HG02943 (cell line): ENCODE measurements around the gene THYN1.
A peak's percentile ranks its signal among the peaks of the same experiment; 100 is the strongest.

Experiments
- ATAC-seq: cut with Tn5 transposase; IDR thresholded peaks from one replicate; pipeline ENCODE4 v1.9.1; 2021; ENCODE audit warnings: mild to moderate bottlenecking, low read depth, moderate library complexity; ENCODE audit not compliant: unreplicated experiment

The THYN1 gene

DNA sequence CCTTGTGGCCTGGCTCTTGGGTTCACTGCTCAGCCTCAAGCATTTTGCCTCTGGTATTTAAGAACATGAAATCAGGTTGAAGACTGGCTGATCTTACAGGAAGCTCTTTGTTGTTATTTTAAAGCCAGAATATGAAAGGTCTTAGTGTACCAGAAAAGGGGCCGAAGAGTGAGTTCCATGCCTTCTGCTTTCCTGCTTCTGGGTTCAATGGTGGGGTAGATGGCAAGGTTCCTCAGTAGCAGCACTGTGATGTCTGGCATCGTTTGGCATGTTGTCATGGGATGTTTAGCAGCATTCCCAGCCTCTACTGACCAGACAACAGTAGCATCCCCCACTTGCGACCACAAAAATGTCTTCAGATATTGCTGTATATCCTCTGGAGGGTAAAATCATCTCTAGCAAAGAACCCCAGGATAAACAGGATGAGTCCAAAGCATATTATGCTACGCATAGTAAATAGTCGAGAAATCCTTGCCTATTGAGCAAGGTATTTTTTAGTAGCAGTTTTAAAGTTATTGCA lies 26.3 kb downstream of the THYN1 start:
- ATAC-seq = no peak

DNA sequence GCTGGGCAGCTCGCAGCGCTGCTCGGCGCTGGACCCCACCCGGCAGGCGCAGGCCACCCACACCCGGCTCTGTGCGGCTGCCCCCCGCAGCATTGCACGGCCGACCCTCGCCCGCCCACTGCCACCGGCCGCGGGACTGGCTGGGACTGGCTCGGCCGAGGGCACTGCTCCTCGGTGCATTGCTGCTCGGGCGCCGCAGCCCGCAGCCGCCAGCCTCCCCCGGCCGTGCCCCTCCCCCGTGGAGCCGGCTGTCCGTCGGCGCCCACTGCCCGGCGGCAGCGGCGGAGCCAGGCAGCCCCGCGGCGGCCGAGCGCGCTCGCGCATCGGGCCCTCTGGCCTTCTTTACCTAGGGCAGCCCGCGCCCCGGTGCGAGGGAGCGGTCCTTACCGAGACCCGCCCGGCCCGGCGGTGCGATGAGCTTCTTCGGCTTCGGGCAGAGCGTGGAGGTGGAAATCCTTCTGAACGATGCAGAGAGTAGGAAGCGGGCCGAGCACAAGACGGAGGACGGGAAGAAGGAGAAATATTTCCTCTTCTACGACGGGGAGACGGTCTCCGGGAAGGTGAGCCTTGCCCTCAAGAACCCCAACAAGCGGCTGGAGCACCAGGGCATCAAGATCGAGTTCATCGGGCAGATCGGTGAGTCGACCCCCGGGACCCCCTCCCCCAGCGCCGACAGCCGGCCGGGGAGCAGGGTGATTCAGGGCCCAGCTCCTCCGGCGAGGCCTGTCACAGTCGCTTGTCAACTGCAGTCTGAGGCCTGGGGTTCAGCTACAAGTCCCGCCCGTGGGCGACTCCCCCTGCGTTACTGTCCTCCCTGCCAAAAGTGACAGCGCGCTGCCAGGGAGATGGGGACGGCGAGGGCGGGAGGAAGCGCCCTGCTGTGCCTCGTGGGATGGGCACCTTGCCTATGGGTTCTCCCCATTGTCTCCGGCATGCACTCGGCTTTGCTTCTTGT lies 28.2 kb downstream of the THYN1 start:
- ATAC-seq = peak; percentile 13

DNA sequence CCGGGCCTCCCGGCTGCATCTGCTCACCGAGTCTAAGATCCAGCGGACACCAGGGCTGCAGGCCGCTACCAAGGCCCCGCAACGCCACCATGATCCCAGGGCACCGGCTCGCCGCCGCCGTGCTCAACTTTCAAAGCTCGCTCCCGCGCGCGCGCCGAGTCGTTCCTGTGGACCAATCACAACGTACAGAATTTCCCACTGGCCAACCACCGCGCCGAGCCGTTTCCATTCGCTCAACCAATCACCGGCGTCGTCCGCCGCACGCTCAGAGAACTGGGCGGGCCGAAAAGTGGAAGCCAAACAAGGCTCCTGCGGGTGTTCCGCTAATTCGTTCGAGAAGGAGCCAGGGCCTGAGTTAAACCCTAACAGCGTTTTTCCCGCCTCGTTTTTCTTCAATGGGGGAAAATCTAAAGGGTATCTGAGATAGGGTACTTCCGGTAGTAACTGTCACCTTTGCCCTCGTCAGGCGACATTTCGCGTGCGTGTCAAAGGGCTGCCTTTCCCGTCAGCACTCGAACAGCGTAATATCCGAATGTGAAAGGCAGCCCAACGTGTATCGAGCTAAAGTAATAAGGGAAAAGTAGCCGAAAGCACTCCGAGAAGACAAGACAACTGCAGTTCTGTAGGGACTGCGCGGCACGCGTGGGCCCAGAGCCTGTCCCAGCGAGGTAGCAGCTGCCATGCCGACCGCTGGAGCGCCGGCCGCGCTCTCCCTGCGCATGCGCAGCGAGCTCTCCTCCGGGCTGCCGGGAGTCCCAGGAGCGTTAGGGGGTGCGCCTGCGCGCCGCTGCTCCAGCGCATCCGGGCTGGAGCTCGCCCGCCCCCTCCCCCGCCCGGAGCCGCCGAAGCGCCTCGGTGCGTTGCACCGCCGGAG lies 29.1 kb downstream of the THYN1 start, which contains the start of the genes NCAPD3 and VPS26B:
TSS of gene NCAPD3 (minus strand) at position 132 of the 874 bp plus-strand sequence. CDS start at position 91, 41 bp downstream.
TSS of gene VPS26B (plus strand) at position 836 of the 874 bp plus-strand sequence. CDS start 452 bp downstream, outside the sequence.
- peak; percentile 75 for ATAC-seq

DNA sequence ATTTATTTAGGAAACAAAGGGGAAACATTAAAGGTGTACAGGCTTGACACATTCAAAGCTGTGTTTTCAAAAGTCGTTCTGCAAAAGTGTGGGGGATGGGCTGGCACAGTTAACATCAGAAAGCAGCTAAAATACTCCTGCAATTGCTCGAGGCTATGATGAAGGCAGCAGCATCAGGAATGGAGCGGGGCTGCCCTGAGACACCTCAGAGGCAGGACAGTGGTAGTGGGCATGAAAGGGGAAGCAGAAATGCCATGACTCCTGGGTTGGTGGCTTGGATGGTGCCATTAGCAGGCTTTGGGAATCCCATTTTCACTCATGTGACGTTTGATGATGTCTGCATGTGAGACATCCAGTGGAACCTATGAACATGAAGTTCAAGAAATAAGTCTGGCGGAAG lies 30.0 kb downstream of the THYN1 start:
- ATAC-seq = no peak

- ATAC-seq = no peak
Measured at GRCh38 chr11:134216816-134217215, 36.3 kb downstream of the THYN1 start.

GRCh38 chr11:134215836-134216235 lies 37.3 kb downstream of the THYN1 start:
- no peak for ATAC-seq

DNA sequence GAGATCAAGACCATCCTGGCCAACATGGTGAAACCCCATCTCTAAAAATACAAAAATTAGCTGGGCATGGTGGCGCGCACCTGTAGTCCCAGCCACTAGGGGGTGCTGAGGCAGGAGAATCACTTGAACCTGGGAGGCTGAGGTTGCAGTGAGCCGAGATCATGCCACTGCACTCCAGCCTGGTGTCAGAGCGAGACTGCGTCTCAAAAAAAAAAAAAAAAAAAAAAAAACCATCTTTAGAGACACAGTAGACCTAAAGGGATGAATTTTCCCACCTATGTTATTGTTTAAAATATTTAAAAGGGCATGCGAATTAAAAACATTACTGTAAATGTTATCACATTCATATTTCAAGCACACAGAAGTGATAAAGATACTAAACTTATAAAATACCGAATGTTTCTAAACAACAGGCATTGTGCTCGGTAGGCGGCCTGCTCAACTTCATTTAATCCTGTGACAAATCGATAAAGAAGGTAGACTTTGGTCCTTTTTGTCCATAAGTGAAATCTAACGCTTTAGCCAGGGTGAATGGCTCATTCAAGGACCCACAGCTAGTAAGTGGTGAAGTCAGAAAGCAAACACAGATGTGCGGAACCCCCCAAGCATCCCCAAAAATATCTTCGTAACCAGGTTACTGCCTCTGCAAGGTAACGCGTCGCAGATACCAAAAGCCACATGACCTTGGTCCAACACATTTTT lies 45.5 kb downstream of the THYN1 start:
- no peak for ATAC-seq

- no peak for ATAC-seq
Measured at GRCh38 chr11:134206185-134206584, 47.0 kb downstream of the THYN1 start.

DNA sequence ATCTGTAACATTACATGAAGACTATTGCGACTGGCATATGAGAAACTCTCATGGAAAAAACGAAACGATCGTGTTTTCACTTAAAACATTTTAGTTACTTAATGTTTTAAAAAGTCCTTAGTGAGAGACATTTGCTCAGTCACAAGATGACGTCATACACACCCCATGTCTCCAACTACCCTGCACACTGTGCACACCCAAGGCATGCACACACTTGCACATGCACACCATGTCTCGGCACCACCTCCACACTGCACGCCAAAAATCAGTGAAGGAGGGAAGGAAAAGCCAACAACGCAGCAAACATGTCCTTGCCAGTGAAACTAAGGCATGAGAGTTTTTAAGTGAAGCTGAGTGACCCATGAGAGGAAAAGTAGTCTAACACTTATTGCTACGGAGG lies 47.4 kb downstream of the THYN1 start:
- no peak for ATAC-seq

GRCh38 chr11:134202661-134203060 lies 50.5 kb downstream of the THYN1 start:
- ATAC-seq = no peak

- no peak for ATAC-seq
Measured at GRCh38 chr11:134200688-134201087, 52.5 kb downstream of the THYN1 start.

GRCh38 chr11:134199531-134199930 lies 53.6 kb downstream of the THYN1 start:
- no peak for ATAC-seq
